HepG2 (cell line): ENCODE measurements around the gene RMI2. TPM values are rescaled to one million over a fixed set of nuclear protein-coding genes. Genes with fewer than 3 reads are reported as not detected.

ENCODE experiments used
- CERS6 ChIP-seq: sonication (generic); formaldehyde crosslinking; IDR thresholded peaks from 2 replicates; pipeline ENCODE4 v1.5.0; 2020; ENCODE audit warnings: missing genetic modification reagents
- HMGXB3 ChIP-seq: sonication (generic); formaldehyde crosslinking; IDR thresholded peaks from 2 replicates; pipeline ENCODE4 v1.4.0; 2020; ENCODE audit warnings: missing genetic modification reagents, borderline replicate concordance
- MXD1 ChIP-seq: sonication (generic); formaldehyde crosslinking; IDR thresholded peaks from 2 replicates; pipeline ENCODE4 v1.4.0; 2020; ENCODE audit warnings: mild to moderate bottlenecking, missing genetic modification reagents
- RFX1 ChIP-seq: fragments of 450-650 bp; IDR thresholded peaks from 2 replicates; pipeline ENCODE4 v1.6.1; 2017
- SAFB2 ChIP-seq: sonication (generic); formaldehyde crosslinking; IDR thresholded peaks from 2 replicates; pipeline ENCODE4 v1.5.1; 2020; ENCODE audit warnings: missing genetic modification reagents, low read depth, mild to moderate bottlenecking, borderline replicate concordance
- WIZ ChIP-seq: sonication (generic); formaldehyde crosslinking; IDR thresholded peaks from 2 replicates; pipeline ENCODE4 v1.5.1; 2020; ENCODE audit warnings: mild to moderate bottlenecking, missing genetic modification reagents
- YEATS4 ChIP-seq: sonication (generic); formaldehyde crosslinking; IDR thresholded peaks from 2 replicates; pipeline ENCODE4 v1.4.0; 2020; ENCODE audit warnings: missing genetic modification reagents, borderline replicate concordance
- ZBTB7A ChIP-seq: sonication (generic); formaldehyde crosslinking; IDR thresholded peaks from 2 replicates; pipeline ENCODE4 v1.8.0; 2022; ENCODE audit warnings: mild to moderate bottlenecking, missing genetic modification reagents
- ZFP36 ChIP-seq: fragments of 150-350 bp; IDR thresholded peaks from 2 replicates; pipeline ENCODE4 v1.6.1; 2018; ENCODE audit warnings: borderline replicate concordance, low read length, low read depth; ENCODE audit not compliant: partially characterized antibody
- ZNF142 ChIP-seq: sonication (generic); formaldehyde crosslinking; IDR thresholded peaks from 2 replicates; pipeline ENCODE4 v1.4.0; 2020; ENCODE audit warnings: missing genetic modification reagents
- ZNF547 ChIP-seq: sonication (generic); formaldehyde crosslinking; IDR thresholded peaks from 2 replicates; pipeline ENCODE4 v1.5.1; 2020; ENCODE audit warnings: mild to moderate bottlenecking, missing genetic modification reagents
- polyA plus RNA-seq, 8 experiments: library from polyadenylated mRNA; depleted of rRNA in 3 of 8; stranded (reverse) in 7 of 8; unstranded in 1 of 8; fragments of >200 nt; fragmentation: Illumina TruSeq in 4 of 8; extraction: Trizol in 4 of 8; gene quantifications; 2 replicates each; pipeline versions ENCODE4 v1.2.1 to v1.2.3, GENCODE V29; 2011 to 2016; ENCODE audit warnings: low read depth in 4 of 8, missing spikeins in 1 of 8, mixed read lengths in 1 of 8; ENCODE audit not compliant: insufficient read depth in 1 of 8
- total RNA-seq, 5 experiments: library from RNA; depleted of rRNA; stranded (reverse); fragments of >200 nt; fragmentation: Illumina TruSeq; extraction: Trizol; gene quantifications; 2 replicates each; pipeline ENCODE4 v1.2.3, GENCODE V29; 2016; ENCODE audit warnings: low read depth in 1 of 5
- TF ChIP-seq, protein P1 (sequence below): sonication (generic); formaldehyde crosslinking; IDR thresholded peaks from 2 replicates; pipeline ENCODE4 v1.9.0; 2021; ENCODE audit warnings: missing genetic modification reagents, borderline replicate concordance
- TF ChIP-seq, protein P2 (sequence below): IDR thresholded peaks from 2 replicates; pipeline ENCODE4 v1.6.1; 2016

RMI2 gene
- total and polyA plus RNA-seq, 2 of the 13 experiments (the other 11 are each of a cell fraction or from before 2014, with no cell fraction given): 24.5 to 55.7 TPM

DNA sequence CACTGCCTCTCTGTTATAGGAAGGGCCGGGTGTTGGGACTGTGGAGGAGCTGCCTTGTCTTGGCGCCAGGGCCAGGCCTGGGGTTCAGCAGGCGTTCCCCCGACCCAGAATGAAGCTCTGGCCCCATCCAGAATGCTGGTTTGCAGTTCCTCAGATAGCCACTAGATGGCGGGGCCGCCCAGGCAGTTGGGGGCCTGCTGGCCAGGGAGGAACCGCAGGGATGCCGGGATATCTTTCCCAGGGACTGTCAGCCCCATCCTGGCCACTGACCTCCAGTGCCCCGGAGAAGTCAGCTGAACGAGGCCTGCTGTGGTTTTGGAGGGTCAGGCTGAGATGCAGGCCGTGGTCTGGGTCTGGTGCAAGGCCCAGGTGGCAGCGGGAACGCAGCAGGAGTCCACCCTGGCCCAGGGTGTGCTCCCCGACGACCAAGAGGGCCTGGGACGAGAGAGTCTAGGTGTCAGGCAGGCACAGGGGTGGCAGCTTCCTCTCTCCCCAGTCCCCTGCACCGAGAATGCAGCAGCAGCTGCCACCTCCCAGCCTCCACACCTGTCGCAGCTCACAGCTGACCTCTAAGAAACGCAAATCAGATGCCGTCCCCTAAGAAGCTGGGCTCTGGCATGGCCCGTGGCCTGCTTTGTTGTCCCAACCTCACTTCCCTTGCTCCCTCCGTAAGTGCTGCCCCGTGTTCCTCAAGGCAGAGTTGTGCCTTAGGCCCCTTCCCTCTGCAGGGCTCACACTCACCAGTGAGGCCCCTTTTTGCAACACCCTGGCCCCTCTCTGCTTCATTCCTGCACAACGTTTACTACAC is 51.2 kb downstream of the RMI2 start (continued):
- peak; percentile 76; the same call in 1 of the 2 replicates for TF ChIP-seq WIZ (CRISPR knock-in tag)
- no peak for TF ChIP-seq RFX1
- peak; percentile 90 for TF ChIP-seq SAFB2 (CRISPR knock-in tag)
- TF ChIP-seq, protein P1, sequence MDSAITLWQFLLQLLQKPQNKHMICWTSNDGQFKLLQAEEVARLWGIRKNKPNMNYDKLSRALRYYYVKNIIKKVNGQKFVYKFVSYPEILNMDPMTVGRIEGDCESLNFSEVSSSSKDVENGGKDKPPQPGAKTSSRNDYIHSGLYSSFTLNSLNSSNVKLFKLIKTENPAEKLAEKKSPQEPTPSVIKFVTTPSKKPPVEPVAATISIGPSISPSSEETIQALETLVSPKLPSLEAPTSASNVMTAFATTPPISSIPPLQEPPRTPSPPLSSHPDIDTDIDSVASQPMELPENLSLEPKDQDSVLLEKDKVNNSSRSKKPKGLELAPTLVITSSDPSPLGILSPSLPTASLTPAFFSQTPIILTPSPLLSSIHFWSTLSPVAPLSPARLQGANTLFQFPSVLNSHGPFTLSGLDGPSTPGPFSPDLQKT: peak; percentile 66; the same call in 1 of the 2 replicates
- TF ChIP-seq ZBTB7A: no peak
- TF ChIP-seq, protein P2, sequence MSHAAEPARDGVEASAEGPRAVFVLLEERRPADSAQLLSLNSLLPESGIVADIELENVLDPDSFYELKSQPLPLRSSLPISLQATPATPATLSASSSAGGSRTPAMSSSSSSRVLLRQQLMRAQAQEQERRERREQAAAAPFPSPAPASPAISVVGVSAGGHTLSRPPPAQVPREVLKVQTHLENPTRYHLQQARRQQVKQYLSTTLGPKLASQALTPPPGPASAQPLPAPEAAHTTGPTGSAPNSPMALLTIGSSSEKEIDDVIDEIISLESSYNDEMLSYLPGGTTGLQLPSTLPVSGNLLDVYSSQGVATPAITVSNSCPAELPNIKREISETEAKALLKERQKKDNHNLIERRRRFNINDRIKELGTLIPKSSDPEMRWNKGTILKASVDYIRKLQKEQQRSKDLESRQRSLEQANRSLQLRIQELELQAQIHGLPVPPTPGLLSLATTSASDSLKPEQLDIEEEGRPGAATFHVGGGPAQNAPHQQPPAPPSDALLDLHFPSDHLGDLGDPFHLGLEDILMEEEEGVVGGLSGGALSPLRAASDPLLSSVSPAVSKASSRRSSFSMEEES: 0 out of 2 replicates have a peak, but pooled peaks have one; percentile 42
- no peak for TF ChIP-seq CERS6 (CRISPR knock-in tag)
- TF ChIP-seq ZNF142 (CRISPR knock-in tag): peak; percentile 92
- TF ChIP-seq HMGXB3 (CRISPR knock-in tag): peak; percentile 53
- TF ChIP-seq MXD1 (CRISPR knock-in tag): peak; percentile 72; the same call in 1 of the 2 replicates
- TF ChIP-seq YEATS4 (CRISPR knock-in tag): peak; percentile 78
- peak; percentile 96 for TF ChIP-seq ZNF547 (CRISPR knock-in tag)
- TF ChIP-seq ZFP36: no peak
